Measurements from ENCODE around the gene FAM50B.

FAM50B gene

GRCh38 chr6:3899061-3899460 is 49.9 kb downstream of the FAM50B start:
- DNase-seq = no peak

- DNase-seq = no peak
Measured at GRCh38 chr6:3899970-3900439, 50.8 kb downstream of the FAM50B start.
